Stimulated activated naive CD4-positive, alpha-beta T cell (primary cell): ENCODE results near the gene C6orf89.

Experiments
- DNase-seq, 6 experiments: peaks; one replicate each; lab custom pipeline; 2025; lab: John Stamatoyannopoulos, UW

The C6orf89 gene

DNA sequence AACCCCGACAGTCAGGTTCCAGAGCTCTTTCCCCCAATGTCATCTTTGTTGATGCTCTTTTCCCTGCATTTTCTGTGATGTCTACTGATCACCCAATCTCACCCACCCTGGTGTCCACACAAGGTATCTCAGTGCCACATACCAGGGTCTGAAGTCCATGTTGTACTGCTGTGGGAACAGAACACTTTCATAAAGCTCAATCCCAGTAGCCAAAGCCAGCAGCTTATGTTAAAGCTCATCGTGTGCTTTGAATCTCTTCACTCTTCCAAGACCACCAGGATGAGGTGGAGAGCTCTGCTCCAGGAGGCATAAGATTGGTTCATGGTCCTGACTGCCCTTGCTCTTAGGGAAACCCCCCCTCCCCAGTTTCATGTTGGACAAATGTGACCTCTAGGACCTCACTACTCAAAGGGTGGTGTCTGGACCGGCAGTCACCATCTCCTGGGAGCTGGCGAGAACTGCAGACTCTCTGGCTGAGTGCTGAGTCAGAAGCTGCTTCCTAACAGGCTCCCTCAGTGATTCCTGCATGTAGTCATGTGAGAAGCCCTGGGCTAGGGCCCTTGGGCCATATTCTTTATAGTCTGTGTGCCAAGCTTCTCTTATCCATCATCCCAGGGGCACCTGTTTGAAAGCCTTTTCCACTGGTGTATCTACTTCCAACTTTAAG is 33.1 kb upstream of the C6orf89 start:
- no peak for DNase-seq

GRCh38 chr6:36853325-36853724 is 32.4 kb upstream of the C6orf89 start:
- no peak for DNase-seq

- DNase-seq = no peak
Measured at GRCh38 chr6:36855750-36856149, 30.0 kb upstream of the C6orf89 start.

DNA sequence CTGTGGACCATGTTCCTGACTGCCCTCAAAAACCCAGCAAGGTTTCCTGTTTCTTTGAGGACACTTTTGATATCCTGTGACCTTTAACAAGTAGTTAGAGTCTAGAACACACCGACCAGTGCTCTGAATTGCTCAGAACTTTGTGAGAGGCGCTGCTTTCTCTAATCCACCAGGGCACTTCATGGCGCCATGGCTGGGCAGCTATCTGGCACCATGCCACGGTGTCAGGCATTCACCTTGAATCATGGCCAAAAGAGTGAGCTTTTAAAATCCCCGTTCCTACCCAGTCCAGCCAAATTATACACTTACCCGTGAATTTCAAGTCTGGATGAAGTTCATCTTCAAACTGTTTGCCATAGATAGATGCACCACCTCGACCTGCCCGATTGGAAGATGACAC is 29.5 kb upstream of the C6orf89 start:
- DNase-seq = no peak

DNA sequence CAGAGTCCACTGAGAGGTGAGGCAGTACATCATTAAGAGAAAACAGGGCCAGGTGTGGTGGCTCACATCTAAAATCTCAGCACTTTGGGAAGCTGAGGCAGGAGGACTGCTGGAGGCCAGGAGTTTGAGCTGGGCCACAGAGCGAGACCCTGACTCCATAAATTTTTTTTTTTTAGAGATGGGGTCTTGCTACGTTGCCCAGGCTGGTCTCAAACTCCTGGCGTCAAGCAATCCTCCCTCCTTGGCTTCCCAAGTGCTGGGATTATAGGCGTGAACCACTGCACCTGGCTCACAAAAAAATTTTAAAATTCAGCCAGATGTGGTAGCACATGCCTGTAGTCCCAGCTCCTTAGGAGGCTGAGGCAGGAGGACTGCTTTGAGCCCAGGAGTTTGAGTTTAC is 28.4 kb upstream of the C6orf89 start:
- no peak for DNase-seq

DNA sequence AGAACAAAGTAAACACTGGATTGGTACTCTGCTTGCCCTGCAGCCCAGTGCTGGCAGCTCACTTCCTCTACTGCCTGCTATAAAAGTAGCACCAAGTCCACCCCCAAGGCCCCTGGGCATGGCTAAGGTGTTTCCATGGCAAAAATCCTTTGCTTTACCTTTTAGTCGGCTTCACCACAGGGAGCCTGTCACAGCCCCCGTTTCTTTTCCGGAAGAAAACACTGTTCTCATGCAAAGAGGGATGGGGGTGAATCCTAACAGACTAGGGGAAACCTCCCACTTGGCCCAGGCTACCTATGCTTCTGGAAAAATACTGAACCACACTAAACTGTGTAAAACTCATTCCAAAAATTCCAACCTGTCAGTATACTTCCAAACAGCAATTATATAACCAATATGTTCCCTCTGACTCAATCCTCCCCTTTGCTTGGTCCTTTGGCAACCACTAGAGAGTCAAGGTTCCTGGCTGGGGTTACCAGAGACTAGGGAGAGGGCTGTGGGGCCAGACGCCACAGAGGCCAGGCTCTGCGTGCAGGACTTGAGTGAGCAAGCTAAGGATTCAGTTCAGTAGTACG is 27.3 kb upstream of the C6orf89 start:
- no peak for DNase-seq

GRCh38 chr6:36860126-36860525 is 25.6 kb upstream of the C6orf89 start:
- no peak for DNase-seq

GRCh38 chr6:36862164-36862847 is 23.4 kb upstream of the C6orf89 start:
- DNase-seq = no peak

DNA sequence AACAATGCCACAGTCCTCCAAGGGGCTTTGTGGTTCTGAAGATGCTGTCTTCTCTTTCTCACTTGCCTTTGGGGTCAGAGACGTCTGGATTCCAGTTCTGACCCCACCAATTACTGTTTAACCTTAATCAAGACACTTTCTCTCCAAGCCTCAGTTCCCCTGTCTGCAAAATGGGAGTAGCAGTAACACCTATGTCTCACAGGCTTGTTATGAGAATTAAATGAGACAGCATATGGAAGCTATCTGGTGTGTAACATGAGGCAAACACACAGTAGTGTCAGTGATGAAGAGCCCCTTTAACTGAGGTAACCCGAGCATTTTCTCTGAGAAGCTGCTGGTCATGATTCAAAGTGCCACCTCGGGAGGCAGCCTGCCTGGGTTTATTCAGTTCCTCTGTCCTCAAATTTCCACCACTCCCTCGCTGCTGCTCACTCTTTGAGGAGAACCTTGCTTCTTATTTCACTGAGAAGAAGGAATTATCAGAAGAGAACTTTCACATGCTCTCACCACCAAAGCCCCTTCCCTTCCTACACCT is 22.8 kb upstream of the C6orf89 start:
- no peak for DNase-seq

DNA sequence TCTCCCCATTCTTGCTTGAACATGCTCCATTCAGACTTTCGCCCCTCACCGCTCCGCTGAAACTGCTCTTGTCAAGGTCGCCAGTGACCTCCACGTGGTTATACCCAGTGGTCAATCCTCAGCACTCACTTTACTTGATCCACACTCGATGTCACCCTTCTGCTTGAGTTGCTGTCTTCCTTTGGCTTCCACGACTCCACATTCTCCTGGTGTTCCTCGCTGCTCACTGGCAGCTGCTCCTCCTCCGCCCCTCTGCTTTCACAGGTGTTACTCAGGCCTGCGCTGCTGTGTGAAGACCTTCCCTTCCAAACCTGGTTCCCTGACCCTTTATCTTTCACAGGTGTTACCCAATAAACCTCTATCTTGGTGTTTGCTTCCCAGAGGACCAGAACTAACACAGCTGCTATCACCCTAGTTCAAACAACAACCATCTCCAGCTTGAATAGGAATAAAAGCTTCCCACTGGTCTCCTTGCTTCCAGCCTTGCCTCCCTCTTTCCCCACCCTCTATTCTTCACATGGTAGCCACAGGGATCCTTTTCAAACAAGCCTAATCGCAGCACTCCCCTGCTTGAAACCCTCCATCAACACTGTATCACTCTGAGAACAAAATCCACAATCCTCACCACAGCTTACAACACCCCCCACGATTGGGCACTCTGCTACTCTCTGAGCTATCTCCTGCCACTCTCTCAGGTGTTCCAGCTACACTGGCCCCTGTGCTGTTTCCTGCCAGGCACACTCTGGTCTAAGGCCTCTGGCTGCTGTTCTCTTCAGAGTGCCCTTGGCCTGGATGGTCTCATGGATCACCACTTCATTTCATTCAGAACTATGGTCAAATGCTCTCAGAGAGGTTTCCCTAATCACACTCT is 21.8 kb upstream of the C6orf89 start:
- DNase-seq = no peak

DNA sequence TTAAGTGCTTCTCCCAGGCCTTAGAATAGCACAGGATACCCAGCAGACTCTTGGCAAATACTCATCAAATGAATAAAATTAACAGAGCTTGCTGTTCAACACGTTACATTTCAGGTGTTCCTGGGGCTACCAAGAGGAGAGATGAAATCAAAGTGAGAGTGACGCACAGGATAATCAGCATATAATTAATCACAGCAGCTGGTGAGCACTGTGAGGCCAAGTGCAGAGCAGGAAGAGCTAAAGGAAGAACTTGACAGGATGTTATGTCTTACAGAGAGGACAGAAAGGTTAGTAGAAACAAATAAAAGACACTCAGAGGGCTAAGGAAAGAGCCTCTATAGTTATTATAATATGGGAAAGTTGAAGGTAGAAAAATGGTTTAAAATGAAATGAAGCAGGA is 19.9 kb upstream of the C6orf89 start:
- DNase-seq = no peak

DNA sequence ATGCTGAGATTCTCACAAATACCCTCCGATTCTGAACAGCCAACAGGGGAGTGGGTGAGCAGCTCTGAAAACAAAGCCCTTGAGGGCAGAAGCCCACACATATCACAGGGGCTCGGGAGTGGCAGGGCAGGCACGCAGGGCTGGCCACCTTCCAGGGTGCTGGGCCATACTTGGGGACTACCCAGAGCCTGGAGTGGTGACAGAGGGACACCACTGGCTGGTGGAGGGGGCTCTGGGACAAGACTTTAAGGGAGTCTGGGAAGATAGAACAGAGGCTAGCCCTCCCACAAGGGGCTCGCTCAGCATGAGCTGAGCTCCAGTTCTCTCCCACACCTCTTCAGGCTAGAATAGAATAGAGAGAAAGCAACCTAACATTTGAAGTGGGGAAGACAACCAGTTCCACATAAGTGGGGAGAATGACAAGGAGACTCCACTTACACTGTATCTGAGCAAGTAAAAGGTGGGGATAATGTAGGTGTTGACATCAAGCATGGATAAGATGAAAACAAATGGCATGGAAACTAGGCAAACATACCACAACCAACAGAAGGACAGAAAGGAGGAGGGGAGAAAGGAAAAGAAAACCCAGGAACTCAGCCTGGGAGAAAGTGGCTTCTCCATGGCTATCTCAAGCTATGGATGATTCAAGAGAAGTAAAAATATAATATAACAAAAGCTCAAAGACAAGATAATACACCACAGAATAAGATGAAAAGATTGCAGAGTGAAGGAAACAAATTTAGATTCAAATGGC is 18.1 kb upstream of the C6orf89 start:
- no peak for DNase-seq

DNA sequence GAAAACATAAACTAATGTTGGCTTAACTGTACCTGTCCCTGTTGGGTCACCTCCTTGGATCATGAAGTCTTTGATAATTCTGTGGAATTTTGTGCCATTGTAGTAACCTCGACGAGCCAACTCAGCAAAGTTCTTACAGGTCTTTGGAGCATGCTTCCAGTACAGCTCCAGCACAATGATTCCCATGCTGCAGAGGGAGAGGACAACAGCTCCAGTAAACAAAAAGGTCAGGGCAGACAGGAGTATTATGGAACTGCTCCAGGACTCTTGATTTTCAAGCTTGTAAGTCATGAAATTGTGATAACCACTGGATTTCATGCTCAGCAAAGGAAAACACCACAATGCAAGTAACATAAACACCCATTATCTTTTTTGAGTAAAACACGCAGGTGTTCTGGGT is 14.1 kb upstream of the C6orf89 start:
- no peak for DNase-seq

GRCh38 chr6:36873115-36873514 is 12.6 kb upstream of the C6orf89 start:
- no peak for DNase-seq

DNA sequence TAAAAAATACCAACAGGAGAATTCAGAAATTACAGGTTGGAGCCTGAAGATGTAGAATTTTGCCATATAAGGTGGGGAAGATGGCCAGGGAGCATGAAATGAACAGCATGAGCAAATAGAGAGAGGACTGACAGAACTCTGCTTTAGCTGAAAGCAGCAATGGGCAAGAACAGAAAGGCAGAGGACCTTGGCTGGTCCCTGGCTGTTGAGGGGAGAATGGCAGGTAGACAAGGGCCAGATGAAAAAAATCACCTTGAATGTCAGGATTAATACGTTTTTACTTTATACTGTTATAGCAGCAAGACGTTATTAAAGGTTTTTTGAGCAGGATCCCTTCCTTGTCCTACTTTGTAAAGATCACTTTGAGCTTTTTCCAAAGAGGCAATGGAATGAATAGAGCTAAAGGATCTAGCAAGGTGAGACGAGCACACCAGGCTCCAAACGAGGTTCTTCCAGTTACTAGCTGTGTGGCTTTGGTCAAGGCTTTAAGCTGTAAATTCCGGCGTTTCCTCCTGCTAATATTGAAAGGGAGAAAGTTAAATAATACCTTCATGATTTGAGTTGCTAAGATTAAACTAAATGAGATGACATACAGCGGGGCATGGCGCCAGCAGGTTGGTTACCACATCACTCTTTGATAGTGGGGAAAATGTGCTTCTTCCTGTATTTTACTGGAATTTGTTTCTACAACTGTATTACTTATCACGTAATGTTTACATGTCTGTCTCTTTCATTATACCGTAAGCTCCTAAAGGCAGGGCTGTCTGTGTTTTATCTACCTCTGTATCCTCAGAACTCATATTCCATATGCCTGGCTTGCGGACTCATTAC is 11.9 kb upstream of the C6orf89 start:
- peak in 3 of 6 experiments; percentile 1 to 7 (median 7) for DNase-seq

GRCh38 chr6:36874443-36875249 is 11.1 kb upstream of the C6orf89 start, which contains the start of gene PPIL1:
TSS of gene PPIL1 (minus strand) at chr6:36874803. CDS start at chr6:36874772, 31 bp downstream.
- DNase-seq = peak; percentile 82 to 95 (median 86)

DNA sequence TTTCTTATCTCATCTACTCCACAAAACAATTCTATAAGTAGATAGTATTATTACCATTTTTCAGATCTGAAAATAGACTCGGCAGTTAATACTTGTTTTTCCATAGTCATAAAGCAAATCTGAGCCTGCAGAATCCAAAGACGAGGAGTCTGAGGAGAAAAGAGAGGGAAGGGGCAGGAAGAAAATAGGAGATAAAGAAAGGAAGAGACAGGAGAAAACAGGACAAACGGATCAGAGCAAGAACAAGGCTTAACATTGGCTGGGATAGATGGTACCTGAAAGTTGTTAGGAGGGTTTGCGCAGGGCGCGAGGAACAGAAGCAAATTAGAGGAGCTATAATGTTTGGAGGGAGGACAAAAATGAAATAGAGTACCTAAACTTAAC is 10.5 kb upstream of the C6orf89 start:
- DNase-seq = no peak

- DNase-seq = no peak
Measured at GRCh38 chr6:36884610-36885009, 1.1 kb upstream of the C6orf89 start.

GRCh38 chr6:36886950-36887618 is 1.3 kb downstream of the C6orf89 start:
- no peak for DNase-seq
